GM18873 (cell line): ENCODE measurements around the gene PLA2G2C.

Source experiments
- ATAC-seq: cut with Tn5 transposase; IDR thresholded peaks from one replicate; pipeline ENCODE4 v1.9.1; 2021; ENCODE audit warnings: mild to moderate bottlenecking, moderate library complexity, moderate number of reproducible peaks; ENCODE audit not compliant: unreplicated experiment, low FRiP score

PLA2G2C gene

DNA sequence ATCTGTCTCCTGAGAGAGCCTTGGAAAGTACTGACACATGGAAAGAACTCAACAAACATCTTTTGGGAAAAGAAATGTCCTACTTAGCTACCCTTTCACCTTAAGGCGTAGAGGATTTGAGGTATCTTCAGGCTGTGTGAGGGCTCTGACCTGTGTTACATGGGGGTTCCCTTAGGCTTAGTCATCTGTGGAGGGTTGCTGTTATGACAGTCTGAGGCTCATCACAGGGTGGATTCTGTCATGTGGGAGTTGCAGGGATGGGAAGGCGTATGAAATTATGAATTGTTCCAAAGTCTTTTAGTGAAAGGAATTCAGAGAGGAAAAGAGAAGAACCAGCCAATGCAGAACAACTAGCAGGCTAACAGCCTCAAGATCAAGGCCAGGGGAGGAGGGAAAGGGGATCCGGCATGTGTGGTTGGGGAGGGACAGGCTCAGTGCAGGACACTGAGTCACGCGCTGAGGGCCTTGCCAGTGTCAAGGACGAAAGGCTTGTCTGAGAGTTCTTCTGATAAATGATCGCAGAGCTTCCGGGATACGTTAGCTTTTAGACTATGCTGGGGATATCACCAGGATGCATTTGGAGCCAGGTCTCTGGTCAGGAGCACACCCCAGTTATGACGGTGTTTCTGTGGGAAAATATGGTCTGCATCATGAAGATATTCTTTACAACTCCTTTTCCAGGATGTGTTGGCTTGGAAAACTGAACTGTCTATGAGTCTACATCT, 24.6 kb upstream of the PLA2G2C start:
- ATAC-seq, result no peak

DNA sequence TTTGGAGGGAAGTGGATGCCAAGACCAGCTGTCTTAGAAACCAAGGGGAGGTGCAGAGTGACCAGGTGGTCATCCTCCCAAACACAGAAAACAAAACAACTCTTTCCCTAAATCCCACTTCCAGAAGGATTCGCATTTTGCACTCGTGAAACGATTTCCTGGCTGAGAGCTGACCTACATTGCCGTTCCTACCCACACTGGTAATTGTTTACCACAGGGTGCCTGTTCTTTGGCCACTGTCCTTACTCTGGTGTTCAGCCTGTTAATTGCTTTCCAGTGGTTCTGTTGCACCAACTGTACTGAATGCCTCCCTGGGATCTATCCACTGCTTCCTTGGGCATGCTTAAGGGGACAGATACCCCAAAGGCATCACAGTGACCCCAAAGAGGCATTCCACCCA, 23.2 kb upstream of the PLA2G2C start:
- ATAC-seq, result no peak

DNA sequence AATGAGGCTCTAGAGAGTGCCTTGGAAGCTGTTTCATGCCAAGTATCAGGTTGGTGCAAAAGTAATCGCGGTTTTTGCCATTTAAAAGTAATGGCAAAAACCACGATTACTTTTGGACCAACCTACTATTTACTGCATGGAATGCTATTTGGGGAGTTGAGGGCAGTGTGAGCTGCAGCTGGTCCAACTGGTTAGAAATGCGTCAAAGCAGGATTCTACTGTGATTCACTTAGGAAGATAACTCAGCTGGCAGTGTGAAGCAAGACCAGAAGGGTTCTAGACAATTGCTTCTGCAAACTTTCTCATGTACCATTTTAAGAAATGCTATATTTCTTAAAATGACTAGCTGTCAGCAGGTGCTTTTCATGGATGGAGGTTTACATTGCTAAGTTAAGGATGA, 21.2 kb upstream of the PLA2G2C start:
- no peak for ATAC-seq

DNA sequence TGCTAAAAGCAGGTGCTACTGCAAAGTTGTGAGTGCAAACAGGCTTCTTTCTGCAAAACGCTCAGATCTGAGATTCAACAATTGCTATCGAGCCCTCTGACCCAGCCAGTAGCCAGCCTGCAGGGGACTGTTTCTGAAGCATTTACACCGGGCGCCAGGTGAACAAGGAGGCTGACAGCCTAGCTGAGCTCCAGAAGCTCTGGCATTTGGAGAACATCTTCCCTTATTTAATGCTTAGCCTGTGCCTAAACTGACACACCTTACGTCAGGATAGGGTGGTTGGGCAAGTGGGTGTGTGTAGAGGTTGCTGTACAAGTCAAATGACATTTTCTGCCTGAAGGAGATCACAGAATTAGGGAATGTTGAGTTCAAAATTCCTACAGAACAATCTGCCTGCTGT, 15.8 kb upstream of the PLA2G2C start:
- ATAC-seq, result no peak

- ATAC-seq, result no peak
Measured at GRCh38 chr1:20200966-20201365, 14.6 kb upstream of the PLA2G2C start.

GRCh38 chr1:20199840-20200239, 13.5 kb upstream of the PLA2G2C start:
- no peak for ATAC-seq

DNA sequence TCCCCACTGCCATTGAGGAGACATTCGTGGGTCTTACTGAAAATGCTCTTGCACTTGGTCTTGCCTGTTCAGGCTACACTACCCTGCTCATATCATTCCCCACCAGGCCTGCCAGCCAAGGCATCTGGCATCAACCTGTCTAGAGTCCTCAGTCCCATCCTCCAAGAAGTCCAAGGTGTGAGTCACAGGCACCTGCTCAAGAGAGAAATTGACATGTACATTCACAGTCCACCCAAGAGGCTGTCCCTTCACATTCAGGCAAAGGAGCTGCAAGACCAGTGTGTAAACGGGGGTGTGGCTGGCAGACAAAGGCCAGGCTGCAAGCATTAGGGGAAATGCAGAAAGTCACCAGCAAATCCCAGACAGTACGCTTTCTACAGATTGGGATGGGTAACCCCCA, 13.1 kb upstream of the PLA2G2C start:
- no peak for ATAC-seq

GRCh38 chr1:20198918-20199317, 12.6 kb upstream of the PLA2G2C start:
- ATAC-seq, result no peak

- ATAC-seq, result no peak
Measured at GRCh38 chr1:20198296-20198695, 12.0 kb upstream of the PLA2G2C start.

DNA sequence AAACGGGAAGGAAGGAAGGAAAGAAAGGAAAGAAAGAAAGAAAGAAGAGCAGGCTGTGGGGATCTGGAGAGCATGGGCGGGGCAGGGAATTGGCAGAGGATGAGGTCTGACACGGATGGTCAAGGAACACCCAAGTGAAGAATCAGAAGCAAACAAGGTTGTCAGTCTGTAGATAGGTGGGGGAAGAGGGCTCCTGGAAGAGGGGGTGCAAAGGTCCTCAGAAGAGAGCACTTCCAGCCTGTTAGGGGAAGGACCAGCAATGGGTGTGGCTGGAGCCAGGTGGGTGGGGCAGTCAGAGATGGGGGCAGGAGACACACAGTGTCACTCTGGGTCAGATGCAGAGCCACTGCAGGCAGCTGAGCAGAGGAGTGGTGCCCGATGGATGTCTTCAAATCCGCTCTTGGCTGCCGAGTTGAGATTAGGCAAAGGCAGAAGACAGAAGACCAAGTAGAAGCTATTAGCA, 11.0 kb upstream of the PLA2G2C start:
- ATAC-seq, result no peak

DNA sequence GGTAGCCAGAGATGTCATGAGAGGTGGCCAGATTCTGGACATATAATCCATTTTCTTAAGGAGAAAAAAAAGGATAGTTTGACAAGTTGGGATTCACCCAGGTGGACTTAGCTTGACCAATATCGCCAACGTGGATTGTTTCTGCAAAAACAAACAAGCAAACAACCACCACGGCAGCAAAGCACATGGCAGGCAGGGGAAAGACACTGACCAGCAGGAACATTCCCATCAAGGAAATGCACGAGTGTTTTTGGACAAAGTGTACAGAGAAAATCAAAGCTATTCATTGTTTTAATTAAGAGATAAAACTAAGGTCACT, 9.1 kb upstream of the PLA2G2C start:
- ATAC-seq, result no peak

DNA sequence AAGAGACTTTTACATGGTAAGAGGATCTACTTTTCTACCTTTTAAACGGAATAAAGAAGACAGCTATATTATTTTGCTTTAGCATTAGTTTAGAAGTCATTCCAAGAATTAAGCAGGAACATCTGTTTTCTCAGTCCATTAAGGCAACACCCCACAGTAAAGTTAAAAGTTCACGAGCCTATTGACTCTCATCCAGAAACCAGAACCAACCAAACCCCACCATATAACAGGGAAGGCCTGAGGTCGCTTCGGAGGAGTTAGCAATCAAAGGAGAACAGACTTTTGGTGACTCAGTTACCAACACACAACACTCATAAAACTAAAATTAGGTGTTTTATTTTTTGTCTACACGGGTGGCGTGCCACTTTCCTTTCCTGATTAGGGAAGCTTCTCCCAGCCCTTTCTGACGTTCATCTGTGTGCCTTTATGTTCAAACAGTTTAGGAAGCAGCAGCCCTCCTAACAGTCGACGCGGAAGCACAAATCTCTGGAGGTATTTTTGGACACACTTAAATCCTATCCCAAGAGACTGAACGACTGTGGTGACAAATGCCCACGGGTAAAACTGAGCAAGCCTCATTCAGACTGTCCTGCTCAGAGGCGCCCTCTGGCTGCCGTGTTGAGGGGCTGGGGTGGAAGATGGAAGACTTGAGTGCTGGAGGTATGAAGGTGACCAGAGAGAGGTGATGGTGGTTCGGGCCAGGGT, 8.6 kb upstream of the PLA2G2C start:
- no peak for ATAC-seq

- no peak for ATAC-seq
Measured at GRCh38 chr1:20194224-20194623, 7.9 kb upstream of the PLA2G2C start.

GRCh38 chr1:20192871-20193411, 6.6 kb upstream of the PLA2G2C start:
- ATAC-seq, result no peak

DNA sequence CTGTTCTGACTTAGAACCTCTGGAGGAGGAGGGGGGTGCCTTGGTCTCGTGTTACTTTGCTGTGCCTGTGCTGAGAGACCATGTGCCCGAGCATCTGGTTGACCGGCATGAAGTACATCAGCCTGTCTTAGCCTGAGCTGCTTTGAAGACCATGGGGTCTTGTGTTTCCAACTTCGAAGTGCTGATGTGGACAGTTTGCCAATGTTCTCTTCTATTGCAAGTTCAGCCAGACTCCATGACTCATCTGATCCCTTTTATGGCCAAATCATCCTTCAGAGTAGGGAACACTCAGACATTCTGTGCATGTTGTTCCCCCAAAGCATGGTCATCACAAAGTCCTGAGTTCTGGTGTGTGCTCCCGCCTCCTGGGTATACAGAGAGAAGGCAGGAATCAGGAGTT, 6.0 kb upstream of the PLA2G2C start:
- ATAC-seq, result no peak

DNA sequence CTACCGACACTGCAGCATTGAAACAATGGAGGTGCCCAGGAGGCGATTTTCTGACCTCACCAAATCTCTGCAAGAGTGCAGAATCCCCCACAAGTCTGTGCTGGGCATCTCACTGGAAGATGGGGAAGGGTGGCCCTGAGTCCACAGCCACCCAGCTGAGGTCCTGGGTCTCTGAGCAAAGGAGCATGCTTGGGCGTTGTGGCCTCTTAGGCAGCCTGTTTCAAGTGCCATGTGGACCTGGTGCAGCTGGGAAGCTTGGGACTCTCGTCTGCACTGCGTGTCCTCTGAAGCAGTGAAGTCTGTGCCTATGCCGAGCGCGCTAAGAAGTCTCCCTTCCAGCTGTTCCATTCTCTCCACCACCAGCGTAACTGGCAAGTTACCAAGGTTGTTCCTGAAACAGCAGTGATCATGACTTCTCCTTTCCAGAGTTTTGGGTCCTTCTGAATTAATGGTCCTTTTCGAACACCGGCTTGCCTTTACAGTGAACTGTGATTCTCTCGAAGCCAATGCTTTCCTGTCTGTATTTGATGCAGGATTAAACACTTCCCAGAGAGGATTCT, 5.0 kb upstream of the PLA2G2C start:
- ATAC-seq, result no peak

DNA sequence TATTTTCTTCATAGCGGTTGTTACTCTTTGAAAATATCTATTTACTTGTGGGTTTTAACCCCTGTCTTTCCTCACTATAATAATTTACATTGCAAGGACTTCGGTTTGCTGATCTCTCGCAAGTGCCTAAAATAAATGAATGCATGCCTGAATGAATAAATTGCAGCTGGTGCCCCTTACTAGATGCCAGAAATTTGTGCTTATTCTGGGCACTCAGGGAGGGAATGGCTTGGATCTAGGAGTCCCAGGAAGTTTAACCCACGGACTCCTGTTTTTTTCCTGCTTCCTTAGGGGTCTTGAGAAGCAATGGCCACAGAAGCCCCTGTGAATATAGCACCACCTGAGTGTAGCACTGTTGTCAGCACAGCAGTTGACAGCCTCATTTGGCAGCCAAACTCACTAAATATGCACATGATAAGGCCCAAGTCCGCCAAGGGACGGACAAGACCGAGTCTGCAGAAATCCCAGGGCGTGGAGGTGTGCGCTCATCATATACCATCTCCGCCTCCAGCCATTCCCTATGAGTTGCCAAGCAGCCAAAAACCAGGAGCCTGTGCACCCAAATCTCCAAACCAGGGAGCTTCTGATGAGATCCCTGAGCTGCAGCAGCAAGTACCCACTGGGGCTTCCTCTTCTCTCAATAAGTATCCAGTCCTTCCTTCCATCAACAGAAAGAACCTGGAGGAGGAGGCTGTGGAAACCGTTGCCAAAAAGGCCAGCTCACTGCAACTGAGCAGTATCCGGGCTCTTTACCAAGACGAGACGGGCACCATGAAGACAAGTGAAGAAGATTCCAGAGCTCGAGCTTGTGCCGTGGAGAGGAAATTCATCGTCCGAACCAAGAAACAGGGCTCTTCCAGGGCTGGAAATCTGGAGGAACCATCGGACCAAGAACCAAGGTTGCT, 4.2 kb upstream of the PLA2G2C start:
- ATAC-seq, result no peak

DNA sequence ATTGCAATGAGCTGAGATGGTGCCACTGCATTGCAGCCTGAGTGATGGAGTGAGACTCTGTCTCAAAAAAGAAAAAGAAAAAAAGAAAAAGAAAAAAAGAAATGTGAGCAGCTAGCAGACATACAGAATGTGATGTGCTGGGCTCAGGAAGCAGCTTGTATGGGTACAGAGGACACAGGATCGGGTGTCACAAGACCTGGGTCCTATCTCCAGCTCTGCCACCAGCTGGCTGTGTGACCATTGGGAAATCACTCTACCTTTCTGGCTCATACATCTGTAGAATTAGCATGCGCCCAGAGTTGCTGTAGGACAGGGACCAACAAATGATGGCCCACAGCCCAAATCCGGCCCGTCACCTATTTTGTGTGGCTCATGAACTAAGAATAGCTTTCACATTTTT, 3.3 kb upstream of the PLA2G2C start:
- ATAC-seq, result no peak

DNA sequence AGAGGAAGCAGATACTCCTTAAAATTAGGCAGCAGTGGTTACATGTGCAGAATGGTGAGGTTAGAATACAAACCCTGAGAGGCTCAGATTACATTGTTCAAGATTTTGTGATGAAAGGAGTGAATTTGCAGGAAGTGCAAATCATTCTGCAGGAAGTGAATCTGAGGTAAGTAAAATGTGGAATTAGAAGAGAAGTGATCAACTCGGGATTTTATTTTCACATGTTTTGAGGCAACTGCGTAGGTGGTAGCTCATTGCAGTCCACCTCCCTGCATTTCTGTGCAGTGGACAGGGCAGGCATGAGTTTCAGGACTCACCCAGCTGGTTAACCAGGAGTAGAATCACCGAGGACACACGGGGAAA, 2.1 kb upstream of the PLA2G2C start:
- ATAC-seq, result no peak

DNA sequence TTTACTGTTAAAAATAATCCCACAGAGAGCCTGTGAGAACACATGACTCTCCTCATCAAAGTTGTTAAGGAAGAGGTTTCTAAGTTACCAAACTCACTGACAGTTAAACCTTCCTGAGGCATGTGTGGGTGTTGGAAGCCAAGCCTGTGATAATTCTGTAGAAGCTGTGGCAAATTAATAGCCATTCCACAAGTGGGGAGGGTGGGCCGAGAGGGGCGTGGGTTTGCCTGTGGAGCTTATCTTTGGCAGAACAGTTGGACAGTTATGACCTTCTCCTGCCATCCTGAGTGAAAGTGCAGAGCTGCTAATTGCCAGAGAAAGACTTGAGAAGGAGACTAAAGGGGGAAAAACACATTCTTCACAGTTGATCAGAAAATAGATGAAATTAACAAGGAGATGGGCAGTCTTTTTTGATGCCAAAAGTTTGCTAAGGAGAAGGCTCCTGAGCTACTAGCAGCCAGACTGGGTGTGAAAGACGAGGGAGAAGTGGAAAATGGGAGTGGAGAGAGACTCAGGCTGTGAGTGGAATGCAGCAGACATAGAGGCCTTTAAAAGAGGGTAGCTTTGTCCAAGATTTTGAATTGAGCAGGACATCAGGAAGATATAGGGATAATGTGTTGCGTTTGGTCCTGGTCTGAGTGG, 1.6 kb upstream of the PLA2G2C start:
- no peak for ATAC-seq
